Stomach (tissue), 9 donors: ENCODE measurements around the gene TMCC1. TPM values are rescaled to one million over a fixed set of nuclear protein-coding genes. Genes with fewer than 3 reads are reported as not detected.

Source experiments
- DNase-seq, 2 donors: peaks; one replicate each; pipeline versions ENCODE4 v3.0.0 to v3.0.0-alpha.2; 2013 to 2019
- H3K27ac ChIP-seq, 5 donors: fragments of 200-600 bp in 4 of 5; sonication (generic) in 4 of 5; one replicate each; pipeline ENCODE4 v1.5.1; 2013 to 2019; ENCODE audit warnings: mild to moderate bottlenecking in 1 of 5, moderate library complexity in 1 of 5
- H3K27me3 ChIP-seq, 3 donors: fragments of 200-600 bp; sonication (generic); one replicate each; pipeline ENCODE4 v1.5.1; 2017 to 2019; ENCODE audit warnings: mixed run types in 1 of 3
- H3K36me3 ChIP-seq, 4 donors: fragments of 200-600 bp; sonication (generic); 1 replicate in 3 of 4; 2 replicates in 1 of 4; pipeline ENCODE4 v1.5.1; 2016 to 2019
- H3K4me1 ChIP-seq, 4 donors: fragments of 200-600 bp; sonication (generic); one replicate each; pipeline ENCODE4 v1.5.1; 2016 to 2019
- H3K4me3 ChIP-seq, 4 donors: fragments of 200-600 bp; sonication (generic) in 3 of 4; one replicate each; pipeline ENCODE4 v1.5.1; 2016 to 2019; ENCODE audit warnings: mild to moderate bottlenecking in 1 of 4
- H3K9me3 ChIP-seq, 4 donors: fragments of 200-600 bp; sonication (generic); one replicate each; pipeline ENCODE4 v1.5.1; 2016 to 2019
- EP300 ChIP-seq: sonication (generic); formaldehyde crosslinking; IDR thresholded peaks from one replicate; pipeline ENCODE4 v1.6.1; 2017; ENCODE audit warnings: antibody characterized with exemption
- POLR2A ChIP-seq, 4 donors: fragments of 450-650 bp; IDR thresholded peaks; one replicate each; pipeline ENCODE4 v1.6.1; 2016; ENCODE audit warnings: antibody characterized with exemption in 4 of 4, control low read depth in 2 of 4, mild to moderate bottlenecking in 1 of 4, moderate library complexity in 1 of 4
- POLR2AphosphoS5 ChIP-seq, 3 donors: sonication (generic); formaldehyde crosslinking; IDR thresholded peaks; one replicate each; pipeline ENCODE4 v1.6.1; 2016; ENCODE audit warnings: antibody characterized with exemption in 3 of 3
- WGBS, 5 donors: extraction: QIAGEN DNeasy Blood & Tissue Kit in 3 of 5; methylation state at CpG; one replicate each; pipeline versions ENCODE4 v1.1.5 to v1.1.7; 2013 to 2018; 5-methylcytosine and 5-hydroxymethylcytosine counted together
- intact Hi-C: fragments of 100-400 bp; cut with DNase I; formaldehyde crosslinking; loops from one replicate; pipeline ENCODE4 v1.15.1; 2023; ENCODE audit warnings: low total_unique reads
- polyA plus RNA-seq, 3 donors: library from polyadenylated mRNA; stranded (reverse); fragments of 200-250 nt; gene quantifications; one replicate each; pipeline ENCODE4 v1.2.3, GENCODE V29; 2013
- total RNA-seq, 5 donors: library from RNA; depleted of rRNA; stranded (reverse); fragments of >200 nt; gene quantifications; one replicate each; pipeline versions ENCODE4 v1.1.0 to v1.2.3, GENCODE V29; 2014 to 2016
- TF ChIP-seq, protein P1 (sequence below), 7 experiments: fragments of 450-650 bp in 4 of 7; fragments of 200-600 bp in 3 of 7; sonication (generic) in 3 of 7; IDR thresholded peaks; one replicate each; pipeline ENCODE4 v1.5.1; 2016 to 2019; ENCODE audit warnings: antibody characterized with exemption in 7 of 7, control low read depth in 2 of 7, mild to moderate bottlenecking in 1 of 7
- donor health status: healthy with polysubstance abuse.
- donor health status: Bipolar disorder and iron deficiency.
- donor health status: healthy.

Gene TMCC1
- total and polyA plus RNA-seq, 8 donors, result 5.0 to 26.6 (median 9.3) TPM

DNA sequence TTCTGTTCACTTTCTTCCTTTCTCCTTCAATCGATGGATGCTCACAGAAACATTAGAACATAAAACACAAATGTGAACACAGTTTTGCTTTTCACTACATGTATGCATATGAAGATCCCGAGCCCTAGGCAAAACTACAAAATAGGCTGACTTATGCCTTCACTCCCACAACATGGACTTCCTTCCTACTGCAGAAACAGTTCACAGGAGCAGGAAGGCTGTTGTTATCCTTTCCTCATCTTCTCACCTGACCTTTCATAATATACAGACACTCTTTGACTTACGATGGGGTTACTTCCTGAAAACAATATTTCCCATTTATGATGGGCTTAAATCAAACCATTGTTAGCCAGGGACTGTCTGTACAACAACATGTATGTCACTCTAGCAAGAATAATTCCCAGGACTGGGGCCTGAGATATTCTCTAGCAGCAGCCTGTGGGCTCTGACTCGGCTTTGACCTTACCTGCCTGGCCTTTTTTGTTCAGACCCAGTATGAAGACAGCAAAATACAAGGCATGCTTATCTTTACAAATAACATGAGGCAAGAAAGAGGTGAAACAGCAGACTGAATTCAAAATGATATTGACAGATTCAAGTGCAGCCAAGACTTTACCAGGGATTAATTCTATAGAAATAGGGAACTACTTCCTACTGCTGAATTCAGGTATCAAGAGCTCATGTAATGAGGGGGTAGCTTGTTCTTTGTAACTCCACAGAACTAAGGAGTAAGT, 235.2 kb downstream of the TMCC1 start:
- Histone ChIP-seq H3K36me3 (peaks cover 0 to 13% (median 11%) of the 10 kb centered on the region in 4 donors), H3K4me3 (no peak overlapping the region), H3K27me3 (no peaks in the 10 kb centered on the region), H3K4me1 (peaks cover 5 to 40% (median 27%) of the 10 kb centered on the region in 4 donors), H3K27ac (no peak overlapping the region), H3K9me3 (no peaks in the 10 kb centered on the region)
- whole genome bisulfite sequencing, 5 donors, result 56 to 59% (median 59%) methylated on average over 4 of the region's 4 CpGs
- intact Hi-C loops, result no loop called here
- no peak for DNase-seq
- no peak for TF ChIP-seq POLR2AphosphoS5 (IDR thresholded peaks at IDR 0.05)
- TF ChIP-seq POLR2A (IDR thresholded peaks at IDR 0.05), result no peak
- no peak for TF ChIP-seq EP300
- TF ChIP-seq, protein P1, sequence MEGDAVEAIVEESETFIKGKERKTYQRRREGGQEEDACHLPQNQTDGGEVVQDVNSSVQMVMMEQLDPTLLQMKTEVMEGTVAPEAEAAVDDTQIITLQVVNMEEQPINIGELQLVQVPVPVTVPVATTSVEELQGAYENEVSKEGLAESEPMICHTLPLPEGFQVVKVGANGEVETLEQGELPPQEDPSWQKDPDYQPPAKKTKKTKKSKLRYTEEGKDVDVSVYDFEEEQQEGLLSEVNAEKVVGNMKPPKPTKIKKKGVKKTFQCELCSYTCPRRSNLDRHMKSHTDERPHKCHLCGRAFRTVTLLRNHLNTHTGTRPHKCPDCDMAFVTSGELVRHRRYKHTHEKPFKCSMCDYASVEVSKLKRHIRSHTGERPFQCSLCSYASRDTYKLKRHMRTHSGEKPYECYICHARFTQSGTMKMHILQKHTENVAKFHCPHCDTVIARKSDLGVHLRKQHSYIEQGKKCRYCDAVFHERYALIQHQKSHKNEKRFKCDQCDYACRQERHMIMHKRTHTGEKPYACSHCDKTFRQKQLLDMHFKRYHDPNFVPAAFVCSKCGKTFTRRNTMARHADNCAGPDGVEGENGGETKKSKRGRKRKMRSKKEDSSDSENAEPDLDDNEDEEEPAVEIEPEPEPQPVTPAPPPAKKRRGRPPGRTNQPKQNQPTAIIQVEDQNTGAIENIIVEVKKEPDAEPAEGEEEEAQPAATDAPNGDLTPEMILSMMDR (IDR thresholded peaks at IDR 0.05), result no peak

- Histone ChIP-seq H3K4me1 (peaks cover 4 to 33% (median 23%) of the 10 kb centered on the region in 4 donors), H3K27ac (no peak overlapping the region), H3K27me3 (no peaks in the 10 kb centered on the region), H3K4me3 (no peak overlapping the region), H3K36me3 (peaks cover 0 to 16% (median 11%) of the 10 kb centered on the region in 4 donors), H3K9me3 (no peaks in the 10 kb centered on the region)
- WGBS, 5 donors, result 65 to 75% (median 72%) methylated on average over 2 of the region's 2 CpGs
- intact Hi-C loops, result no loop called here
- DNase-seq, result no peak
- TF ChIP-seq POLR2A (IDR thresholded peaks at IDR 0.05), result no peak
Measured at GRCh38 chr3:129657261-129658046, 236.1 kb downstream of the TMCC1 start.

GRCh38 chr3:129656659-129657247, 236.8 kb downstream of the TMCC1 start:
- 85 to 89% (median 87%) methylated on average over 5 of the region's 5 CpGs for WGBS, 5 donors
- no peak for DNase-seq
- intact Hi-C loops, result no loop called here
- no peak overlapping the region for H3K27ac ChIP-seq
- H3K9me3 ChIP-seq, result no peaks in the 10 kb centered on the region
- H3K4me1 ChIP-seq, result peaks cover 0 to 33% (median 20%) of the 10 kb centered on the region in 4 donors
- no peaks in the 10 kb centered on the region for H3K27me3 ChIP-seq
- peaks cover 0 to 16% (median 11%) of the 10 kb centered on the region in 4 donors for H3K36me3 ChIP-seq
- H3K4me3 ChIP-seq, result no peak overlapping the region
- TF ChIP-seq POLR2A (IDR thresholded peaks at IDR 0.05) (no peak), EP300 (no peak), POLR2AphosphoS5 (IDR thresholded peaks at IDR 0.05) (no peak)
- TF ChIP-seq, protein P1 (IDR thresholded peaks at IDR 0.05), result no peak

DNA sequence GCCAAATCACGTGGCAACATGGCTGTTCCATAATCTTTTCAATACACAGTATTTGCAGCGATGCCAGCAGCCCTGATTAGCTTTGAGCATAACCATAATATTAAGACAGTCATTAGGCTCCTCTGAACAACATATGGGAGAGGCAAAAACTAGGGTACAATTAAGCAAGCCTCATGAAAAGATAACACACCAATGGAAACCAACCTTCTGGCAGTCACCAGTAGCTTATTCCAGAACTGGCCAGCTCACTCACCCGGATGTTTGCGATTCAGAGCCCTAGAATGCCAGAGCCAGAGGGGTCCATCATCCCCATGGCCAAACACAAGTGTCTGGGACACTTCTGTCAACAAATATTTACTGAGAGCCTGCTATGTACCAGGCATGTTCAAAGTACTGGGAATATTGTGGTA, 238.2 kb downstream of the TMCC1 start:
- Histone ChIP-seq H3K9me3 (no peaks in the 10 kb centered on the region), H3K36me3 (peaks cover 0 to 25% (median 21%) of the 10 kb centered on the region in 4 donors), H3K4me1 (peaks cover 0 to 42% (median 18%) of the 10 kb centered on the region in 4 donors), H3K27ac (no peak overlapping the region), H3K4me3 (no peak overlapping the region), H3K27me3 (no peaks in the 10 kb centered on the region)
- DNase-seq, result no peak
- intact Hi-C loops, result no loop called here
- TF ChIP-seq POLR2A (IDR thresholded peaks at IDR 0.05), result no peak
- TF ChIP-seq POLR2AphosphoS5 (IDR thresholded peaks at IDR 0.05), result no peak
- TF ChIP-seq, protein P1 (IDR thresholded peaks at IDR 0.05), result no peak
- TF ChIP-seq EP300, result no peak
- WGBS, 5 donors, result 65 to 86% (median 71%) methylated on average over 4 of the region's 4 CpGs
